COLO668 (cell line): ENCODE data around the gene BNIPL.

Experiments used
- DNase-seq: peaks from one replicate; lab custom pipeline; 2025; ENCODE audit not compliant: unreplicated experiment; lab: John Stamatoyannopoulos, UW

The BNIPL gene

GRCh38 chr1:151009674-151010345, 26.6 kb upstream of the BNIPL start:
- DNase-seq: no peak

- DNase-seq: no peak
Measured at GRCh38 chr1:151010346-151010726, 26.1 kb upstream of the BNIPL start.

- DNase-seq: no peak
Measured at GRCh38 chr1:151011154-151011850, 25.1 kb upstream of the BNIPL start.

GRCh38 chr1:151012684-151013471, 23.5 kb upstream of the BNIPL start:
- no peak for DNase-seq

GRCh38 chr1:151013518-151013917, 22.9 kb upstream of the BNIPL start:
- no peak for DNase-seq

- DNase-seq: peak; percentile 70
Measured at GRCh38 chr1:151024540-151025146, 11.7 kb upstream of the BNIPL start.

GRCh38 chr1:151026460-151026859, 9.9 kb upstream of the BNIPL start:
- no peak for DNase-seq

- no peak for DNase-seq
Measured at GRCh38 chr1:151032164-151032563, 4.2 kb upstream of the BNIPL start.

- DNase-seq: no peak
Measured at GRCh38 chr1:151035167-151035566, 1.2 kb upstream of the BNIPL start.

GRCh38 chr1:151037032-151037431, 646 bp downstream of the BNIPL start:
- no peak for DNase-seq

GRCh38 chr1:151039521-151039920, 3.1 kb downstream of the BNIPL start:
- no peak for DNase-seq

GRCh38 chr1:151043163-151043562, 6.8 kb downstream of the BNIPL start:
- DNase-seq: no peak

GRCh38 chr1:151047591-151047924, 11.2 kb downstream of the BNIPL start, which contains the start of gene C1orf56:
TSS of gene C1orf56 (plus strand) at chr1:151047751. CDS start at chr1:151047848, 97 bp downstream.
- DNase-seq: peak; percentile 69

- peak; percentile 65 for DNase-seq
Measured at GRCh38 chr1:151047925-151048644, 11.7 kb downstream of the BNIPL start.

- no peak for DNase-seq
Measured at GRCh38 chr1:151048645-151049032, 12.3 kb downstream of the BNIPL start.

- DNase-seq: no peak
Measured at GRCh38 chr1:151049458-151049857, 13.1 kb downstream of the BNIPL start.

- no peak for DNase-seq
Measured at GRCh38 chr1:151050051-151050688, 13.8 kb downstream of the BNIPL start.

GRCh38 chr1:151051356-151052009, 15.1 kb downstream of the BNIPL start:
- DNase-seq: no peak

- DNase-seq: no peak
Measured at GRCh38 chr1:151054971-151055547, 18.7 kb downstream of the BNIPL start.

GRCh38 chr1:151055581-151055980, 19.2 kb downstream of the BNIPL start:
- no peak for DNase-seq
